ENCODE measurements around the gene CPNE2.
"Not testable (repeated sequence)": the region's sequence is repeated elsewhere in the genome, so short reads cannot be mapped to it uniquely, and the experiment has no call there.

The CPNE2 gene

DNA sequence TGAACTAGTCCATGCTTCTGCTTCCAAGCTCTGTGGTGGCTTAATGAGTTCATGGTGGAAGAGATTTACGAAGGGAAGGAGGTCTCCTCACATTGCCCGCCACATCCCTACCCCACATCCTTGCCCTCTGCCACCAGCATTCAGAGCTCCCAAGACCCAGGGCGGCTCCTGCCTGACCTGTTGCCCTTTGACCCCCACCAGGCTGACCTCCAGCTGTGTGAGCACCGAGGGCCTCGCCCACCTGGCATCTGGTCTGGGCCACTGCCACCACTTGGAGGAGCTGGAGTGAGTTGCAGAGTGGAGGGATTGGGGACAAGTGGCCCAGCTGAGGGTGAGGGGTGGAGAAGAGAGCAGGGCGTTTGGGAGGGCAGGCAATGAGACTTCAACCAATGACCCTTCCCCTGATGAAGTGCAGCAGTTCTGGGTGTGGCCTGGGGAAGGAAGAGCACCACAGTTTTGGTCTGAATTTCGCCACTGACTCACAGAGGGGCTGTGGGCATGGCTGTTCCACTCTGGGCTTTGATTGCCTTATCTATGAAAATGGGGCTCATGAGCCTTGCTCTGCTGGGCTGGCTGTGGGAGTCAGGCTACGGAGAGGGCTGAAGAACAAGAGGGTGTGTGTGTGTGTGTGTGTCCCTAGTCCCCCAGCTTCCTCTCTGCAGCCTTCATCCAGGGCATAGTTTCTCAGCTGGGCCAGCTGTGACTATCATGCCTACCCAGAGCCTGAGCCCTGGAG, 22.6 kb upstream of the CPNE2 start:
- DNase-seq (ENCODE audit: low read depth in 2 of 3, low spot score in 1 of 3) = no peak

DNA sequence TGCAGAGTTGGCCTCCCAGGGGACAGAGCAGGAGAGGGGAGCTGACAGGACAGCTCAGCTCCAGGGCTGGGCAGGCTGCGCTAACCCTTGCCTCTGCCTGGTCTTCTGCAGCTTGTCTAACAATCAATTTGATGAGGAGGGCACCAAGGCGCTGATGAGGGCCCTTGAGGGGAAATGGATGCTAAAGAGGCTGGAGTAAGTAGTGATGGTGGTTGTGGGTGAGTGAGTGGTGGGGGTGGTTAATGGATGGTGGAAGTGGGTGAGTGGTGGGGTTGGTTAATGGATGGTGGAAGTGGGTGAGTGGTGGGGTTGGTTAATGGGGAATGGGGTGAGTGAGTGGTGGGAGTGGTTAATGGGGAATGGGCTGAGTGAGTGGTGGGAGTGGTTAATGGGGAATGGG, 22.0 kb upstream of the CPNE2 start:
- DNase-seq (ENCODE audit: low read depth in 2 of 3, low spot score in 1 of 3) = no peak

DNA sequence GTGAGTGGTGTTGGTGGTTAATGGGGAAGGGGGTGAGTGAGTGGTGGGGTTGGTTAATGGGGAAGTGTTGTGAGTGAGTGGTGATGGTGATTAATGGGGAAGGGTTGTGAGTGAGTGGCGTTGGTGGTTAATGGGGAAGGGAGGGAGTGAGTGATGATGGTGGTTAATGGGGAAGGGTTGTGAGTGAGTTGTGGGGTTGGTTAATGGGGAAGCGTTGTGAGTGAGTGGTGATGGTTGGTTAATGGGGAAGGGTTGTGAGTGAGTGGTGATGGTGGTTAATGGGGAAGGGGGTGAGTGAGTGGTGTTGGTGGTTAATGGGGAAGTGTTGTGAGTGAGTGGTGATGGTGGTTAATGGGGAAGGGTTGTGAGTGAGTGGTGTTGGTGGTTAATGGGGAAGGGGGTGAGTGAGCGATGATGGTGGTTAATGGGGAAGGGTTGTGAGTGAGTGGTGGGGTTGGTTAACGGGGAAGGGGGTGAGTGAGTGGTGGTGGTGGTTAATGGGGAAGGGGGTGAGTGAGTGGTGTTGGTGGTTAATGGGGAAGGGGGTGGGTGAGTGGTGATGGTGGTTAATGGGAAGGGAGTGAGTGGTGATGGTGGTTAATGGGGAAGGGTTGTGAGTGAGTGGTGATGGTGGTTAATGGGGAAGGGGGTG, 21.2 kb upstream of the CPNE2 start:
- not testable (repeated sequence) for DNase-seq (ENCODE audit: low read depth in 2 of 3, low spot score in 1 of 3)

DNA sequence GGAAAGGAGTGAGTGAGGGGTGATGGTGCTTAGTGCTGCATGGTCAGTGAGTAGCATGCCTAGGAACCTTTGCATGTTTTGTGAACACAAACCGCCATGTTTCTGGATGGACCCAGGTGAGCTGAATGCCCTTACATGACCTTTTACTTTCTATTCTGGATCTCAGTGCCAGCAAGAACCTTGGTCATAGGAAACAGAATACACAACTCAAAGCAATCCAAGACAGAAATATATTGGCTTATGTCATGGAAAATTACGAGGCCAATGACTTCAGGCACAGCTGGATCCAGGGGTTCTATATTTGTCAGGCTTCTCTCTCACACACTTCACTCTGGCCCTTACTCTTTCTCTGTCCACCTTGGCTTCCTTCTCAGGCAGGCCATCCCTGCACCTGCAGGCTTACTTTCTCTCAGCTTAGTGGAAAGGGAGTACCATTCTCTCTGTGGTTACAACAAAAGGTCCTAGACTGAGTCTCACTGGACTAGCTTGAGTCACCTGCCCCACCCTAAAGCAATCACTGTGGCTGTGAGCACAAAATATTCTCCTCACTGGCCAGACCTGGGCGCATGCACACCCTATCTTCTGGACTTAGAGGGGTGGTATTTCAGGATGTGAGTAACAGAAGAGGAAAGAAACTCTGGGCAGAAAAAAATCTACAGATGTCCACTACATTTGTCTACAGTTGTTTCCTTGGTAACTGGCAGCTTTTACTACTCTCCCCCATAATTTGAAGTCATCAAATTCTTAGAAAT, 20.4 kb upstream of the CPNE2 start:
- no peak for DNase-seq (ENCODE audit: low read depth in 2 of 3, low spot score in 1 of 3)

DNA sequence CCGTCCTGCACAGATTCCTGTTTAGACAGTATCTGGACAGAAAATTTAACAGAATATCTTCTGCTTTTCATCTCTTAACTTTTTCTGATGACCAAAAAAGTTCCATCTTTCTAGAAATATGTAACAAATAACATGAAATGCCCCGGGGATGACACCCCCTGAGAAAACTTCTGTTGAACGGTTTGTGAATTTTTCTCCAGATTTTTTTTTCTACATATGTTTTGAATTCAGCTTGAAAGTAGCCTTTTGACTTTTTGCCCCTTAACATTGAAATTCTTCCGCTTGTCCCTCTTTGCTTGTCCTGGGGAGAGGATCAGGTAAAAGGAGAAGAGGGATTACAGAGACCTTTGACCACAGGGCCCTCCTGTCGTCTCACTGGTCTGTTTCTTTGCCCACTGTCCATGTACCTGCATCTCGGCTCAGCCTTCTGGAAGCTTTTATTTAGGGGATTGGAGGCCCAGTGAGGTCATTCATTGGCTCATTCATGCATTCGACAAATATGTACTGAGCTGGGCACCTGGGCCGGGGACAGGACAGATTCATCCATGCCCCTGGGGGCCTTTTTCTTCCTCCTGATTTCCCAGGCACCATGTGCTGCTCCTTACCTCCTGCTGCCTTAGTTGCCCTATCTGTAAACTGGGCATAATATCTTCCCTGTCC, 19.6 kb upstream of the CPNE2 start:
- no peak for DNase-seq (ENCODE audit: low read depth in 2 of 3, low spot score in 1 of 3)

DNA sequence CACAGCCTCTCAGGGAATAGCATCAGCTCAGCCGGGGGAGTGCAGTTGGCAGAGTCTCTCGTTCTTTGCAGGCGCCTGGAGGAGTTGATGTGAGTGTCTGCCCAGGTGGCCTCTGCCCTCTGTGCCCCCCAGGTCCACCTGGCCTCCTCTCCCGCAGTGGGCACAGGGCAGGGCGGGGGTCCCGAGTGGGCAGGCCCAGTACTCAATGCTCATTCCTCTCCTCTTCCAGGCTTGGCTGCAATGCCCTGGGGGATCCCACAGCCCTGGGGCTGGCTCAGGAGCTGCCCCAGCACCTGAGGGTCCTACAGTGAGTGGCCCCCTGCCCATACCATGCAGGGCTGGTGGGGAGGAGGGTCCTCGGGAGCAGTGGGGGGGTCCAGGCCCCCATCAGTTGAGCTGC, 14.7 kb upstream of the CPNE2 start:
- DNase-seq (ENCODE audit: low read depth in 2 of 3, low spot score in 1 of 3) = no peak

DNA sequence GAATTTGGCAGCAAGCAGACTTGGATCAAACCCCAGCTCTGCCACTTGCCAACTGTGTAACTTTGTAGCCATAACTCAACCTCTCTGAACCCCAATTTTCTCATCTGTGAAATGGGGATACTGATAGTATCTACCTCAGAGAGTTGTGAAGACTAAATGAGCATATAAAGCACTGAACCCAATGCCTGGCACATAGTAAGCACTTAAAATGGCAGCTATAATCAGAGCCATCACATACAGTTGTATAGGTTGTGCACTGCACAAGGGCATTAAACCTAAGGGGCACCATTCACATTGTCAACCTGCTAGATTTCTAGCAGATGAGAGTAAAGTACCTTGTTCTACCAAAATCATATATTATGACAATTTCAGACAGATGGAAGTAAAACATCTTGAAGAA, 10.6 kb upstream of the CPNE2 start:
- no peak for DNase-seq (ENCODE audit: low read depth in 2 of 3, low spot score in 1 of 3)

DNA sequence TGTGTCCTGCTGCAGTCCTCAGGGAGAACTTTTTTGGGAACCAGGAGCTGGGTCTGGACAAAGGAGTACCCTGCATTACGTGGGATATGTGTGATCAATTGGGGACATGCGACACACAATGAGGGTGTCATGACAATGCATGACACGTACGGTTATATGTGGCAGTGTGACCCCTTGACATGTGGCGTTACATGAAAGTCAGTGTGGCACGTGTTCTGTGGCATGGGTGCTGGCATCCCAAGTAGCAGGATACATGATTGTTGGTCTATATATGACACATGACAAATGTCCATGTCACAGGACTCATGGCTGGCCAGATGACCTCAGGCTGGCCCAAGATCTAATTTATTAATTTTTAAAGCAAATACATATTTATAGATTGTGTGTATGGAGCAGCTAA, 9.7 kb upstream of the CPNE2 start:
- DNase-seq (ENCODE audit: low read depth in 2 of 3, low spot score in 1 of 3) = no peak

DNA sequence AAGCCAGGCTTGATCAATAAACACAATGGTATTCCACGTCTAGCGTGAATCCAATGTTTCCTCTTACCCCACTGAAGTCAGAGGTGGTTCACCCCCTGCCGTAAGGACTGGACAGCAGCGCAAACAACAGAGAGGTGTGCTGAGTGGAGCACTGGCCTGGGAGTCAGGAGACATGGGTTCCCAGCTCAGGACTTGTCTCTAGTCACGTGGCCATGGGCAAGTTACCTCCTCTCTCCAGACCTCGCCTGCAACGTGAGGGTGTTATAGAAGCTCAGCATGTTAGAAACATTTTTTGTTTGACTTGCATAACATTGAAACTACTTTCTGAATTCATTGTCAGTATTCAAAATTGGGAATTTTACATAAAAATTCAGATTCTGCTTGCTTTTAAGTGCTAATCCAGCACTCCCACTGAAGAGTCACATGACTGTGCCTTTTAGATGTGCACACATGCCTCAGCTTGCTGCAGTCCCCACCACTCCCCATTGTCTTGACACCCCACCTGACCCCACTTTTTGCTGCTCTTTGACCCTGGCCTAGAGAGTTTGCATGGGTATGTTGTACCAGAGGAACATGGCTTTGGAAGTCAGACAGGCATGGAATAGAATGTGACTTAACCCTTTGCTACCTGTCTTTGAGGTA, 8.8 kb upstream of the CPNE2 start:
- DNase-seq (ENCODE audit: low read depth in 2 of 3, low spot score in 1 of 3) = no peak

DNA sequence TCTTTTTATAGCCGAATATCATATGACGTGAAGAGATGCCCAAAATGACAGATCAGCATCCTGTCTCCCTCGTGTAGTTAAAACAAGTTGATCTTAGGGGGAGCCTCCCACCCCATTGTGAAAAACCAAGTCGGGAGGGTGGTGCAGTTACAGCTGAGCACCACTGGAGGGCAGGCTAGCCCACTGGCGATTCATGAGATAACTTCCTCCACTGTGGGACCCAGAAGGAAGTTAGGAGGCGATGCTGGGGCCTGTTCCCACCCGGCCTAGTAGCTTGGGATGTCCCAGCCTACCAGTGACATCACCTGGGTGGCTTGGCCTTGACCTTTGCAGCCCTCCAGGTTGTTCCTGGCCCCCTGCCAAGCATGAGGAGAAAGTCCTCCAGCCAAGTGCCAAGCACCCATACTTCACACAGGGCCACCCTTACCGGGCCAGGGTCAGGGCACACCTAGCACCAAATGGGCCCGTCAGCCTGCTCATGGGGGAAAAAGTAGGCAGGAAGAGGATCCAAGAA, 8.1 kb upstream of the CPNE2 start:
- peak; percentile 46 to 82 (median 58) for DNase-seq (ENCODE audit: low read depth in 2 of 3, low spot score in 1 of 3)

DNA sequence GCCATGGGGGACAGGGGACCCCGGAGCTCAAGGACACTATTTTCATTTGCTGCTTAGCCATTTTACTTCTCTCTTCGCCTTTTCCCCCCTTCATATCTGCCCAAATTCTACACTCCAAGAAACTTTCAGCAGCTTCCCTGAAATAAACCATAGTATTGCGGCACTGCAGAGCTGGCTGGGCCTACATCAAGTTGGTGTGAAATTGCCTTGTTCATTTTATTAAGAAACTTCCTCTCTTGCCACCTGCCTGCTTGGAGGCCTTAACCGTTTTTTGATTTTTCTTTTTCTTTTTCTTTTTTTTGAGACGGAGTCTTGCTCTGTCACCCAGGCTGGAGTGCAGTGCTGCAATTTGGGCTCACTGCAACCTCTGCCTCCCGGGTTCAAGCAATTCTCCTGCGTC, 7.4 kb upstream of the CPNE2 start:
- no peak for DNase-seq (ENCODE audit: low read depth in 2 of 3, low spot score in 1 of 3)

DNA sequence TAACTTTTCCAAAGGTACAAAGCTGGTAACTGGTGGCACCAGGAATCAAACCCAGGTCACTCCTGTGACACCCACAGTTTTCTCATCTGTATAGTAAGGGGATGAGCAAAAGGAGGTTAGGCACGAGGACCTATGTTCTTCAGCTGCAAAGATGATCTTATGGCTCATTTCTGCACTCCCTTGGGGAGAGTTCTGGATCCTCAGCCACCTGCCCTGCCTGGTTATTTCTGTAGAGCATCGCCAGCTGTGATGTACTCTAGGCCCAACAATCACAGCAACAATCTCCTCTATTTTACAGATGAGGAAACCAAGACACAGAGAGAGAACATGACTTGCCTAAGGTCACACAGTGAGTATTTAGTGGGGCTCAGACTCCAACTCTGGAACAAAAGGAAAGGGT, 5.4 kb upstream of the CPNE2 start:
- no peak for DNase-seq (ENCODE audit: low read depth in 2 of 3, low spot score in 1 of 3)

DNA sequence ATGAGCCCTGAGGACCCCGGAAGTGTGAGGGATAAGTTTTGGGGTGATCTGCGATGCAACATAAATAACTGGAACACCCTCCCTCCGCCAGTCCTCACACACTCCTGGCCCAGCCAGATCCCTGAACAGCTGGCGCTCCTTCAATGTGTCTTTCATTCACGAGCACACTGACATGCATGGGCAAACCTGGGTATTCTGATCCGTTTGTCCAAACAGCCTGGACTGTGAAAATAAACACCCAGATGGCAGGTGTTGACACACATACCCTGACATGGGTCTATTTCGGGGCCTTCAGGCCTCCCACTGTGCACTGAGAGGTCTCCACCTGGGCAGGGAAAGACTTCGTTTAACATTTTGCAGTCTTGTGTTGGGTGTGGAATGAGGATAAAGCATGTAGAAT, 3.0 kb upstream of the CPNE2 start:
- no peak for DNase-seq (ENCODE audit: low read depth in 2 of 3, low spot score in 1 of 3)

DNA sequence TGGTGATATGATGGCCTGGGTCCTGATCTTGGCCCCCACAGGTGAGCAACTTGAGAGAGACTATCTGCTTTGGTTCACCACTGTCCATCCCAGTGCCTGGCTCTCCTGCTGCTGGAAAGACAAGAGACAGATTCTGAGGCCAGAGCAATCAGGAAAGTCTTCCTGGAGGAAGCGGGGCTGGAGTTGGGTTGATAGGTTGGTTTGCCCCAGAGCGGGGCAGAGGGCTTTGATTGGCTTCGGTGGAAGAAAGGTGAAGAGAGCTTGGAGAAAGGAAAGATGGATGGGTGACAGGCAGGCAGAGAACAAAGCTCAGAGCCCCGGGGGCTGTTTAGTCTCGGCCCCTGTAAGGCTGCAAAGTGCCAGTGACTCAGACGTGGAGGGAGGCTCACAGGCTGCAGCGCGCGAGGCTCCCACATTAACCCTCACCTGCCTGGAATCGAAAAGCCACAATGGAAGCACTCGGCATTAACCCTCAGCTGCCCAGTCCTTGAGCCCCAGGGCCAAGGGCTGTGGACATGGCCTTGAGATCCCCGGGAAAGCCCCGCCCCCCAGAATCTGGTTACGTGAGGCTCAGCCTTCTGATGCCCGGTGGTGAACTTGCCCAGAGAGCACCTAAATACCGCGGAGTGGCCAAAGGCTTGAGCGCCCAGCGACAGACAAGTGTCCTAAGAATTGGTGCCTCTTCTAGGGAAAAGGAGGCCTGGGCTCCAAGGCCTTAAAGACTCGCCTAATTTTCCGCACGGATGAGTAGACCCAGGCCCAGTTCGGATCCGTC, 996 bp upstream of the CPNE2 start:
- DNase-seq (ENCODE audit: low read depth in 2 of 3, low spot score in 1 of 3) = no peak

DNA sequence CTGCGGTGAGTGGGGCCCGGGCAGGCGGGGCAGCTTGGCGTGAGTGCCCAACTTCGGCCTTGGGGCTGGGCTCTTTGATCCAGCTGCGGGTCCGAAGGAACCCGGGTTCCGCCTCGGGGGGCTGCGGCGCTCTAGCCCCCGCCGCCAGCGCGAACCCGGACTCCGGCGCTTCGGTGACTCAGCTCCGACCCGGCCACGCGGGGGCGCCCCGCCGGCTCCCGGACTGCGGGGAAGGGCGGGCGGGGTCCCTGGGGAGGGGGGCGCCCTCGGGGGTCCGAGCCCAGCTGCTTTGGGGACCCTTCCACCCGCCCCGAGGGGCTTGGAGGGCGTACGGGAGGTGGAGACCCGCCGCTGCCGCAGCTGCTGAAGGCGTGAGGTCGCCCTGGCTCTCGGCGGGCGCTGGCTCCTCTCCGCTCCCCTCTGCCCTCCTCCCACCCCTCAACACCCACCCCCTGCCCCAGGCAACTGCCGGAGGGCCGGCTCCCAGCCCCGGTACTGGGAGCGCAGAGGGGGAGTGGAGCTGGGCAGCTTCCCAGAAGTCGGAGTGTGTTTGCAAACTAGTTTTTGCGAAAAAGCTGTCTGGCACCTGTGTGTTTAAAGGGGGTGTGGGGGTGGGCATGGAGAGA, 516 bp downstream of the CPNE2 start:
- peak in 1 of 3 donors; percentile 36 for DNase-seq (ENCODE audit: low read depth in 2 of 3, low spot score in 1 of 3)

DNA sequence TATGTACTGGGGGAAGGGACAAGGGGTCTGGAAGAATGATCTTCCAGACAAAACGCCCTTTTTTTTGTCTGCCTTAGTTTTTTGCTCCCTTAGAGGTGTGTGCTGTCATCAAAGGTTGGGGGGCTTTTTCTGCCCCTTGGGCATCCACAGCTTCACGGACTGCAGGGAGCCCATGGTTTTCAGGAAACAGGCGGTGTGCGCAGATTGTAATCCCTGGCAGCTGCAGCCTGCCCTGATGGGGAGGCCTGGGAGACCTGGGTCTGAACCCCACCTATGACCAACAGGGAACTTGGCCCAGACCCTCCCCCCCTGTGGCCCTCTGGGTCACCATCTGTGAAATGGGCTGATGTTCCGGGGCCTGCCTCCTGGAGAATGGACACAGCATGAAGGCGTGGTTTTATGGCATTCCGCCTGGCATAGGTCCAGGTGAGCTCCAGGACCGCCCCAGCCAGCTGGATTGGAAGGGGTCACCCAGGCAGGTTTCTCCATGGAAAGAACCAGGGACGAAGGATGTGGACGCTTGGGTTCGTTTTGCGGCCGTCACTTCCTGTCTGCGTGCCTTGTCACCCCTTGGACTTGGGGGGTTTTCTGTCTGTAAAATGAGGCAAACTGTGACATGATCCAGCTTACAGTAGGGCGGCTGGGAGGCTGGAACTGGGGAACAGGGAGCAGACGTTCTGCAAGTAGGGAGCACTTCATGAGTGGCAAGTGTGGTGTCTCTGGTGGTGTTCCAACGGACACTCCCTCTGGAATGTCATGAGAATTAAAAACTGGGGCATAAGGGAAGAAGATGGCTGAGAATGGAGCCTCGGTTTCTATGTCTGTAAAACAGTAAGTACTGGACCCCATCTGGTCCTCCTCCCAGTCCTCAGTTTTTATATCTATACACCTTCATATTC, 1.5 kb downstream of the CPNE2 start:
- no peak for DNase-seq (ENCODE audit: low read depth in 2 of 3, low spot score in 1 of 3)

DNA sequence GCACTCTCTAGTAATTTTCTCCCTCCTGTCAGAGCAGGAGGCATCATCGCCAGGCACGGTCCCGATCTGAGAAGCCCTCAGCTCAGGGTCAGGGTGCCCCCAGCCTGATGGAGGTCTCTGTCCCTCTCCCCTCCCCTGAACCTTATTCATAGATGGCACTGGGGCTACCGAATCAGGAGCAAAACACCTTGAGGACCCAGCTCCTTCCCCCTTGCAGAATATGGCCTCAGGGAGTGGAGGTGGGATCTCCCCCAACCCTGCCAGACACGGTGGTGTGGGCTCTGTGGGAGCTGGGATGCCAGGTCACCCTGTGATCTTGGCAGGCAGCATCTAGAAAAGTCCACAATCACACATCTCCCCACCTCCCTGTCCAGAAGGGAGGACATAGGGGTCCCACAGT, 2.5 kb downstream of the CPNE2 start:
- no peak for DNase-seq (ENCODE audit: low read depth in 2 of 3, low spot score in 1 of 3)

DNA sequence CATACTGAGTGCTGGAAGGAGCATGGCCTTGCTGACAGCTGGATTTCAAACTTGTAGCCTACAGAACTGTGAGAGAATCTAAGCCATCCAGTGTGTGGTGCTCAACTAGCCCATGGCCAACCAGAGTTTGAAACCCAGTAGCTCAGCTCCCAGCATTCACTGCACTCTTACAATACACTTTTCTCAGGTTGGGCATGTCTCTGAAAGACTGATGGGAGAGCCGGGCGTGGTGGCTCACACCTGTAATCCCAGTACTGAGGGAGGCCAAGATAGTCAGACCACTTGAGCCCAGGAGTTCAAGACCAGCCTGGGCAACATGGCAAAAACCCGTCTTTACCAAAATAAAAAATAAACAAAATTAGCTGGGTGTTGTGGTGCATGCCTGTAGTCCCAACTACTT, 3.8 kb downstream of the CPNE2 start:
- DNase-seq (ENCODE audit: low read depth in 2 of 3, low spot score in 1 of 3) = no peak

DNA sequence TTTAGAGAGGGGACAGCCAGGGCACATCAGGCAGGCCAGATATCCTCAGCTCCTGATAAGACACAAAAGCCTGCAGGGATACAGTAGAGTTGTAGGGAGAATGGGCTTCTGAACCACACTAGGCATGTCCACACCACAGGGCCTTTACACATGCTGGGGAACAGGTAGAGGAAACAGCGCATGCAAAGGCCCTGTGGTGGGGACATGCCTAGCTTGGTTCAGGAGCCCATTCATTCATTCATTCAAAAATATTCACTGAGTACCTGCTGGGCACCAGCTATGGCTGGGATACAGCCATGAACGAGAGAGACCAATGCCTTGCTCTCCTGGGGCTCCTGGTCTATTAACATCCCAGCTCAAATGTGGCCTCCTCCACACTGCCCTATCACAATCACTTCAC, 4.4 kb downstream of the CPNE2 start:
- no peak for DNase-seq (ENCODE audit: low read depth in 2 of 3, low spot score in 1 of 3)

All from stimulated activated CD4-positive, alpha-beta T cell treated with anti-CD3 and anti-CD28 coated beads, Interleukin-12 subunit alpha, Interleukin-12 subunit beta, amount 100 ng/mL, for 48 hours (primary cell).